ENCODE data around the gene SYPL1.

- no peak for TF ChIP-seq POLR2AphosphoS5 (IDR thresholded peaks at IDR 0.05)
- TF ChIP-seq POLR2A (IDR thresholded peaks at IDR 0.05): no peak
- TF ChIP-seq, protein P1, sequence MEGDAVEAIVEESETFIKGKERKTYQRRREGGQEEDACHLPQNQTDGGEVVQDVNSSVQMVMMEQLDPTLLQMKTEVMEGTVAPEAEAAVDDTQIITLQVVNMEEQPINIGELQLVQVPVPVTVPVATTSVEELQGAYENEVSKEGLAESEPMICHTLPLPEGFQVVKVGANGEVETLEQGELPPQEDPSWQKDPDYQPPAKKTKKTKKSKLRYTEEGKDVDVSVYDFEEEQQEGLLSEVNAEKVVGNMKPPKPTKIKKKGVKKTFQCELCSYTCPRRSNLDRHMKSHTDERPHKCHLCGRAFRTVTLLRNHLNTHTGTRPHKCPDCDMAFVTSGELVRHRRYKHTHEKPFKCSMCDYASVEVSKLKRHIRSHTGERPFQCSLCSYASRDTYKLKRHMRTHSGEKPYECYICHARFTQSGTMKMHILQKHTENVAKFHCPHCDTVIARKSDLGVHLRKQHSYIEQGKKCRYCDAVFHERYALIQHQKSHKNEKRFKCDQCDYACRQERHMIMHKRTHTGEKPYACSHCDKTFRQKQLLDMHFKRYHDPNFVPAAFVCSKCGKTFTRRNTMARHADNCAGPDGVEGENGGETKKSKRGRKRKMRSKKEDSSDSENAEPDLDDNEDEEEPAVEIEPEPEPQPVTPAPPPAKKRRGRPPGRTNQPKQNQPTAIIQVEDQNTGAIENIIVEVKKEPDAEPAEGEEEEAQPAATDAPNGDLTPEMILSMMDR (IDR thresholded peaks at IDR 0.05): no peak
- no peak for TF ChIP-seq EP300 (IDR thresholded peaks at IDR 0.05)
Measured at GRCh38 chr7:106082087-106082854, 29.8 kb downstream of the SYPL1 start.

All from upper lobe of left lung (tissue), 4 donors.